ENCODE results near the gene GTF2H1.

GRCh38 chr11:18299721-18300120 lies 22.6 kb upstream of the GTF2H1 start:
- TF ChIP-seq CTCF (IDR thresholded peaks at IDR 0.05): no peak
- no peak for TF ChIP-seq POLR2A (IDR thresholded peaks at IDR 0.05)
- TF ChIP-seq EP300 (IDR thresholded peaks at IDR 0.05): no peak
